ENCODE results near the gene RBPMS2.
"Not testable (repeated sequence)": the region's sequence is repeated elsewhere in the genome, so short reads cannot be mapped to it uniquely, and the experiment has no call there.

The RBPMS2 gene

DNA sequence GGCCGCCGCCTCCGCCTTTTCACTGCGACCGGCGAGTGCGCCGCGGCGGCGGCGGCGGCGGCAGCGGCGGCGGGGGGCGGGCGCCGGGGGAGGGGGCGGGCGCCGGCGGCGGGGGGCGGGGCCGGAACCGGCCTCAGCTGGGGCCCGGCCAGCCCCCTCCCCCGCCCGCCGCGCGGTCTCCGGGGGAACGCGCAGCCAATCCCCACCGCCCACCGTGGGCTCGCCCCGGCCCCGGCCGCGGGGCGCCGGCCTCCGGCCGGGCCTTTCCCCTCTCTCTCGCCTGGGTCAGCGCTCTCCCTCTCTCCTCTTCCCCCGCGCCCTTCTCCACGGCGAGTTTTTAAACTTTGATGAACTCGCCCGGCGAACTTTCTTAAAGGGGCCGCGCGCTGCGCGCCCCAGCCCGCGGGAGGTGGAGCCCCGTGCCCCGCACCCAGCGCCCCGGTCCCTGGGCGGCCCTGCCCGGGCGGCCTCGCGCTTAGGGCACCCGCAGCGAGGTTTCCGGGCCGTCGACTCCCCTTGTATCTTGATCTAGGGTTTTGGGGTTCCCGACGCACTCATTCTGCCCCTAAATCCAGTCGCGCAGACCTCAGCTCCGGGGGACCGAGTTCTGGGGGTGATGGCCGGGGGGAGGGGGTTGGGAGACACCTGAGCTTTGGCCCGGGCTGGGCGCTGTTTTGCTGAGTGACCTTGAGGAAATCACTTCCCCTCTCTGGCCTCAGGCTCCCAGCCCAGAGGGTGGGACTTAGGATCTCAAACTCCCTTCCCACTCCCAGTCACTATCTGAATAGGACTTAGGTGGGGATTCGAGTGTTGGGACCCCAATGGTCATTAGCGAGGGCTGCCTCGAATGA, at the start of gene RBPMS2:
TSS of gene RBPMS2 (minus strand) at position 39 of the 851 bp plus-strand sequence. CDS start 270 bp downstream, outside the sequence.
- DNase-seq = no peak

DNA sequence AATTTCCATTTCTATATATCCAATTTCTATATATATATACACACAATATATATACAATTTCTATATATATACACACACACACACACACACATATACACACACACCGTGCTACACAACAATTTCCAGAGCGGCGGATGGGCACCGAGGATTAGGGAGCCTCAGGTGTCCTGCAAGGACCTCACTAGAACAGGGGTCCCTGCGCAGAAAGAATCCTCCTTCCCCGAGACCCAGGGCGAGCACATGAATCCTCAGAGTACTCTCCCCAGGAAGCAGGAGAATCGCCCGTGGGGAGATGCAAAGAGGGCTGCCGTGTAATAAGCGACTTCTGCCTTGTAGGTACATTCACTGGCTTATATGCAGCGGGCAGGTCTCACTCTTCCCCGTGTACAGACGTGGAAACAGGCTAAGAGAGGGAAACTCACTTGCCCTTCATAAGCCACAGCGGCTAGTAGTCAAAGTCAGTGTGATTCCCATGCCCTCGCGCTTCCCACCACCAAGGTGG, 49.6 kb upstream of the RBPMS2 start:
- no peak for DNase-seq

DNA sequence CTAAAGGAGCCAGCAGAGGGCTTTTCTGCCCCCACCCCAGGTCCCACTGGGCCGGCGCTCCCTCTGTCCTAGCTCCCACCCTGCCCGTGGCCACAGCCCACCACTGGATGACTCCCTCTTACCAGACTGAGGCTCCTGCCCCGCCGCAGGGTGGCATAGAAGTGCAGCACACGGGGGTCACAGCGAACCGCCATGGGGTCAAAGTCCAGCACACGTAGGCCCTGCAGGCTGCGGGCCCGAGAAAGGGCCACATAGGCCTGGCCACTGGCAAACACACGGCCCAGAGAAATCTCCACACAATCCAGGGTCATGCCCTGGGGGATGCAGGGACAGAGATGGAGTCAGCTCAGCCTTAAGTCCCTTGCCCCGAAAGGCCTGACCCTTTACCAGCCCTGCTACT, 41.1 kb upstream of the RBPMS2 start:
- DNase-seq = no peak

DNA sequence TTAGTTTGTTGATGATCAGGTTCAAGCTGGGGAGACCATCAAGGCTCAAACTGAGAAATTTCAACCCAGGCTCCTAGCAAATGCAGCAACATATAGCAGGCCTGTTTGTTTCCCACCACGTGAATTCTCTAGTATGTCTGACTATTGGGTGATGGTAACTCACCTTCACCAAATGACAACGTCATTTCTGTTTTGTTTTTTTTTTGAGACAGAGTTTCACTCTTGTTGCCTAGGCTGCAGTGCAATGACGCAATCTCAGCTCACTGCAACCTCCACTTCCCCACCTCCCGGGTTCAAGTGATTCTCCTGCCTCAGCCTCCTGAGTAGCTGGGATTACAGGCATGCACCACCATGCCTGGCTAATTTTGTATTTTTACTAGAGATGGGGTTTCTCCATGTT, 39.6 kb upstream of the RBPMS2 start:
- not testable (repeated sequence) for DNase-seq

- DNase-seq = not testable (repeated sequence)
Observed at GRCh38 chr15:64814283-64814682, 38.9 kb upstream of the RBPMS2 start.

- DNase-seq = no peak
Observed at GRCh38 chr15:64813075-64813474, 37.7 kb upstream of the RBPMS2 start.

DNA sequence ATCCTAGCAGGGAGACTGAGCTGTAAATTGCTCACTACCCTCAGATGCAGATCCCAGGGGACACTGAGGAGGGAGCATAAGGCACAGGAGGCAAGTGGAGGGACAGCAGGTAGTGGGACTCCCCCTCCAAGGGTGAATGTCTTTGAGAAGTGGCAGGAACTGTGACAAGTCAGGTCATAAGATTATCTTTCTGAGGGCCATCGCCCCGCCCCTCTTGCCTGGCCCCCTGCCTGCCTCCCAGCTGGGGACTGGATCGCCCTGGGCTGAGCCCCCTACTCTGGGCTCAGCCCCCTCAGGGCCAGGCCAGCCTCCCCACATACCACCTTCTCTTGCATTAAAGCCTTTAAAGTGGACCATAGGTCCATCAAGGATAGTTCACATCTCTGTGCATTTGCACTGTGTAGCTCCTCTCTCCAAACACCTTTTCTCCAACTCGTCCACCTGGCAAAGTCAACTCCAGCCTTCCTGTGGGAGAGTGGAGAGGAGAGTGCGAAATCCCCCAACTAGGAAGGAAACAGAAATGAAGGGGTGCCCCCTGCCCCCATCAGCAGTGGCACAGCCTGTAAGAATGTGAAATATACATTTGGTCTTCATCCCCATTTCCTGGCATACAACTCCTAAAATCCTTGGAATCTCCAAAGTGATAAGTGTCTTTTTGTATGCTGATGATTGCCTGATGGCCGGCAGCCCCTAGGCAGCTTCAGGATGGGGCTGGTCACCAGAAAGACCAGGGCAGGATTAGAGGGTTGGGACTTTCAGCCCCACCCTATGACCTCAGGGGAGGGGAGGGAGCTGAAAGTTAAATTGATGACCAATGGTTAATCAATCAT, 35.3 kb upstream of the RBPMS2 start:
- no peak for DNase-seq

DNA sequence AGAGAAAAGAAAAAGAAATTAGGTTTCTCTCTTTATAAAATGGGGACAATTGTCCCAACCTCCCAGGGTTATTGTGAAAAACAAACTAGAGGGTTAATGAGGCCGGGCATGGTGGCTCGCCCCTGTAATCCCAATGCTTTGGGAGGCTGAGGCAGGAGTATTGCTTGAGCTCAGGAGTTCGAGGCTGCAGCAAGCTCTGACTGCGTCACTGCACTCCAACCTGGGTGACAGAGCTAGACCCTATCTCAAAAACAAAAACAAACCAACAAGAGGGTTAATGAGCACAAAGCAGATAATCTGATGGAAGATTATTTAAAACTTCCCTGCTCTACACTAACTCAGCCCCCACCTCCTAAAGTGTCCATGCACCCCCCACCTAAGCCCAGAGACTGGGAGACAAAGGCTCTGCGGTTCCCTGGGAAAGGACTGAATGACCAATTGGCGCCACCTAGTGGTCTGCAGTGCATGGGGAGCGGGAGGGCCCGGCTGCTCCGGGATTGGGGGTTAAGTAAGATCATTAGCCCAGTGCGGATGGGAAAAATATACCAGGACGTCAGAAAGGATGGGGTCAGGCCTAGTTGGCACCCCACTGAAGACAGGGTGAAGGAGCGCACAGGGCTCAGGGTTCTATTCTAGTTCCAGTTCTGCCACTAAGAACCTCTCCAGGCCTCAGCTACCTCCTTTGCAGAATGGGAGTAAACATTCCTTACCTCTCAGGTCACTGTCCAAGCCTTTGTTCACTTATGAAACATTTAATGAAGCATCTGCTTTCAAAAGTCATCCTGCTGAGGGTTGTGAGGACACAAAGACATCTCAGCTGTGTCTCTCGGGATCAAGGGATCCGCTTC, 34.5 kb upstream of the RBPMS2 start:
- DNase-seq = peak; percentile 6 to 33

DNA sequence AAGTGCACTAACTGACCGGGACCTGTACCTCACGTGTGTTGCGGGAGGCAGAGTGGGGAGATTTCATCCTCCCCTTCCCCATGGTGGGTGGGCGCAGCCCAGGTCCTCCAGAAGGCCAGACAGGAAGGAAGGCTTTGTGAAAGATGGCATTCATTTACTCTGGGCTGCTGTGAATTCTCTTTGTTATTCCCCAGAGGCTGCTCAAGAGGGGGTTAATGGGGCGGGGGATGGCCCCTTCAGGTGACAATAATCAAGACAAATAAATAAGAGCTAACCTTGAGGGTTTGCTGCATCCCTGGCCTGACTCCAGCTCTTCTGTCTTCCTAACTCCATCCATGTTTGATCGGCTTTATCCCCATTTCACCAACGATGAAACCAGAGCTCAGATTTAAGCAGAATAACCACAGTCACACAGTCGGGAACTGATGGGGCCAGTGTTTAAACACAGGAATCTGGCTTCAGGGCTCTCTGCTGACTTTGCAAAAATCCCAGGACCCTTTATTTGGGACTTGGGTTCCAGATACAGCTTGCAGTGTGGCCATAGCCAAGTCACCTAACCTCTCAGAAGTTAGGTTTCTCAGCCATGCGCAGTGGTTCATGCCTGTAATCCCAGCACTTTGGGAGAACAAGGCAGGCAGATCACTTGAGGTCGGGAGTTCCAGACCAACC, 33.5 kb upstream of the RBPMS2 start:
- DNase-seq = no peak

- no peak for DNase-seq
Observed at GRCh38 chr15:64807751-64808222, 32.4 kb upstream of the RBPMS2 start.

- no peak for DNase-seq
Observed at GRCh38 chr15:64807051-64807749, 31.8 kb upstream of the RBPMS2 start.

DNA sequence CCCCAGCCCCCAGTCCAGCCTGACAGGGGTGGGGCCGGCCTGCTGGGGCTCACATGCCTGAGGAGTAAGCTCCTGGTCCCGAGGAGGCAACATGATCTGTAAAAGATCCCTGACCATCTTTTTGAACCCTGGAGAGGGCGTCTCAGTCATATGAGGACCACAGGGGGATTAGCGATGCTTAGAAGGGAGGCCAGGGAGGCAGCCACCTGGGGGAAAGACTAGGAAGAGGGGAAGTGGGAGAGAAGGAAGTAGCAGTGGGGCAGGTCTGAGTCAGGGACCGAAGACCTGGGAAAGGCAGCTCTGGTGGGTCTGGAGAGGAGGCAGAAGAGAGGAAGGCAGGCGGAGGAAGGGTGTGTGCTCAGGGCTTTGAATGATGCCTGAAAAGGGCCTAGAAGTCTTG, 31.1 kb upstream of the RBPMS2 start:
- no peak for DNase-seq

- DNase-seq = no peak
Observed at GRCh38 chr15:64804619-64805018, 29.2 kb upstream of the RBPMS2 start.

DNA sequence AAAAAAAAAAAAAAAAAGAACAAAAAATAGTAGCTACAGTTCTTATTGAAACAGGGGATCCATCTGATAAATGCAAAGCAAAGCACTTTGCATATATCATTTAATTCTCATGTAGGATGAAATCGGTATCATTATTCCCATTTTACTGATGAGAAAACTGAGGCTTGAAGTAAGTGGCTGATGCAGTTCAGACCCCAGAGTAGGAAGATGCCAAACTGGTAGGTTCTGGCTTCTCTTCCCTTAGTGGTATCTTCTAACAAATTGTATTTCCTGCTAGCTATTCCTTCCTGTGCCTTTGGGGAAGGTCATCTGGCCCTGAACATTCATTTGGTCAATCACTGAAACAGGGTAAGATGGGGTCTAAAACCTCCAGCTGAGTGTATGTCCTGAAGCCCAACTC, 28.1 kb upstream of the RBPMS2 start:
- no peak for DNase-seq

DNA sequence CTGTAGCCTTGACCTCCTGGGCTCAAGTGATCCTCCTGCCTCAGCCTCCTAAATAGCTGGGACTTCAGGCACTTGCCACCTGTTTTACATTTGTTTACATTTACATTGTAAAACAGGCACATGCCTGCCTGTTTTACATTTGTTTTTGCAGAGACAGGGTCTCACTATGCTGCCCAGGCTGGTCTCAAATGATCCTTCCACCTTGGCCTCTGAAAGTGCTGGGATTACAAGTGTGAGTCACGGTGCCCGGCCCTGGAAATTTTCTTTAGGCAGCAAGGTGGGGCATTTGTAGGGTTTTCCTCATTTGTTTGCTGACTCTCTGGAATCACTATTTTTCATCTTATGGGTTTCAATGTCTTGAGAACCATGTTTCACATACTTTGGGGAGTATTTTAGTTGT, 25.1 kb upstream of the RBPMS2 start:
- no peak for DNase-seq

DNA sequence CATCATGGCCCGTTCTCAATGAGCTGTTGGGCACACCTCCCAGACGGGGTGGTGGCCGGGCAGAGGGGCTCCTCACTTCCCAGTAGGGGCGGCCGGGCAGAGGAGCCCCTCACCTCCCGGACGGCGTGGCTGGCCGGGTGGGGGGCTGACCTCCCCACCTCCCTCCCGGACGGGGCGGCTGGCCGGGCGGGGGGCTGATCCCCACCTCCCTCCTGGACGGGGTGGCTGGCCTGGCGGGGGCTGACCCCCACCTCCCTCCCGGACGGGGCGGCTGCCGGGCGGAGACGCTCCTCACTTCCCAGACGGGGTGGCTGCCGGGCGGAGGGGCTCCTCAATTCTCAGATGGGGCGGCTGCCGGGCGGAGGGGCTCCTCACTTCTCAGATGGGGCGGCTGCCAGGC, 23.5 kb upstream of the RBPMS2 start:
- DNase-seq = not testable (repeated sequence)

GRCh38 chr15:64795921-64796320, 20.5 kb upstream of the RBPMS2 start:
- DNase-seq = not testable (repeated sequence)

DNA sequence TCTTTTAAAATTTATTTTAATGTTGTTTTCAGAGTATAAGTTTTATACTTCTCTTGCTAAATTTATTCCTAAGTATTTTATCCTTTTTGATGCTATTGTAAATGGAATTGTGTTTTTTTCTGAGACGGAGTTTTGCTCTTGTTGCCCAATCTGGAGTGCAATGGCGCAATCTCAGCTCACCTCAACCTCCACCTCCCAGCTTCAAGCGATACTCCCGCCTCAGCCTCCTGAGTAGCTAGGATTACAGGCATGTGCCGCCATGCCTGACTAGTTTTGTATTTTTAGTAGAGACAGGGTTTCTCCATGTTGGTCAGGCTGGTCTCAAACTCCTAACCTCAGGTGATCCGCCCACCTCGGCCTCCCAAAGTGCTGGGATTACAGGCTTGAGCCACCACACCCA, 19.9 kb upstream of the RBPMS2 start:
- not testable (repeated sequence) for DNase-seq

DNA sequence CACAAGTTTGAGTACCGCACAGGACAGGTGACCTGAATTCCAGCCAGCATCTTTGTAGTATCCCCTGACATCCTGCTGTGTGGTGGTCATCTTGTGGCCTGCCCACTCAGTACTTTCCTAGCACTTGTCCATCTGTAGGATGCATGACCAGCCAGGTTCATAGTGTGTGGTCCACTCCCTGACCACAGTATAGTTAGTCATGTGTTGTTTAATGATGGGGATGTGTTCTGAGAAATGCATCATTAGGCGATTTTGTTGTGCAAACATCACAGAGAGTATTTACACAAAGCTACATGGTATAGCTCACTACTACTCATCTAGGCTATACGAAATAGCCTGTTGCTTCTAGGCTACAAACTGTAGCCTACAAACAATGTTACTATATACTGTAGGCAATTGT, 16.9 kb upstream of the RBPMS2 start:
- DNase-seq = no peak

DNA sequence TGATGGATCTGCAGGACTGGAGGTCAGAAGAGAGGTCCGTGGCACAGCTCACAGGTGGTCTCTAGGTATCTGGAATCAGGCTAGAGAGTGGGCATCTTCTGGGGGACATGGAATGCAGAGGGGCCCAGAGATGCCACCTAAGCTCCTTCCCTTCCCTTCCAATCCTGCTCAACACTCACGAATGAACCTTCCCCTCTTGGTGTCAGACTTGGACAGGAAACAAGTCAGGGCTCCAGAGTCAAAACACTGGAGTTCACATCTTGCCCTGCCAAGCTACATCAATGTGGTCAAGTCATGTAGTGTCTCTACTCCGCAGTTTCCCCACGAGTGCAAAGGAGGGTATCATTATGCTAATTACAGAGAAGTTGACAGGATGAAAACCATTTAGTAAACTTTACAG, 16.0 kb upstream of the RBPMS2 start:
- no peak for DNase-seq

DNA sequence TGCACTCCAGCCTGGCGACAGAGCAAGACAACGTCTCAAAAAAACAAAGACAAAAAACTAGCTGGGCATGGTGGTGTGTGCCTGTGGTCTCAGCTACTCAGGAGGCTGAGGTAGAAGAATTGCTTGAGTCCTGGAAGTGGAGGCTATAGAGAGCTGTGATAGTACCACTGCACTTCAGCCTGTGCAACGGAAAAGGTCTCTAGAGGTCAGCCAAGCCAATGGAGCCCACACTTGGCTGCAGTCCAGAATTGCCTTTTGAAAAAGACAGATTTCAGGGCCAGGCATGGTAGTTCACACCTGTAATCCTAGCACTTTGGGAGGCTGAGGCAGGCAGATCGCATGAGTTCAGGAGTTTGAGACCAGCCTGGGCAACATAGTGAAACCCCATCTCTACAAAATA, 8.4 kb upstream of the RBPMS2 start:
- DNase-seq = no peak
